IPS-NIHi7 (cell line): ENCODE data around the gene C14orf132.

Experiments
- DNase-seq: peaks from one replicate; pipeline ENCODE4 v3.0.0; 2012; ENCODE audit warnings: mixed read lengths; ENCODE audit errors: extremely low spot score

The C14orf132 gene

DNA sequence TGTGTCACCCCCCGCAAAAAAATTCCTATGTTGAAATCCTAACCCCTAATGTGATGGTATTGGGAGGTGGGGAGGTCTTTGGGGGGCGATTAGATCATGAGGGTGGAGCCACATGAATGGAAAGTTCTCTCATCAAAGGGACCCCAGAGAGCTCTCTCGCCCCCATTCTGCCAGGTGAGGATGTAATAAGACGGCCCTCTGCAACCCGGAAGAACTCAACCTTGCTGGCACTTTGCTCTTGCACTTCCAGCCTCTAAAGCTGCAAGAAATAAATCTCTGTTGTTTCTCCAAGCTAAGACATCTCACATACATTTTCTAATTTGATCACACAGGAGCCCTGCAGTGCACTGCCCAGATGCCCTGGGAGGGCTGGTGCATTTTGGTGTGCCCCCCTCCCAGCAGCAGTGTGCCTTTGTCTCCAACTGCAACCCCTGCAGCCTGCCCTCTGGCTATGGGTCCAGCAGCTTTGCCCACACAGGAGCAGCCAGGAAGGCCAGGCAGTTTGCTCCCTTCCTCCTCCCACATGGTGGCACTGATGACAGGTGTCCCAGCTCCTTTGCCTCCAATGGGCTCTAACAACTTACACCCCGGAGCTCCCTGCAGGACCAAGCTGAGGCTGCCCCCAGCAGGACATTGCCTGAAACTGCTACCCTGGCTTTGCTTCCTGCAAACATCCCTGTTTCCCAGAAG, 59.3 kb downstream of the C14orf132 start:
- peak; percentile 87 for DNase-seq

DNA sequence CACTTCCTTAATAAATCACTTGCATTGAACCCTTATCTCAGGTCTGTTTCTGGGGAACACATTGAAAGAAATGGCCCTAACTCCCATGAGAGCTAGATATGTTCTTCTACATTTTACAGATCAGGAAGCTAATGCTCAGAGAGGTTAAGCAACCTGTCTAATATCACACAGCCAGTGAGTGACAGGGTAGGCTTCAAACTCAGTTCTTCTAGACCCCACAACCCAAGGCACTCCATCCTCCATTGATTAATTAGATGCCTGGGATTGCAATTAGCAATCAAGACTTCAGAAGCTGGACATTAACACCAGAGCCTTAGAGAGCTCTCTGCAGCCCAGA, 59.8 kb downstream of the C14orf132 start:
- DNase-seq, result no peak

DNA sequence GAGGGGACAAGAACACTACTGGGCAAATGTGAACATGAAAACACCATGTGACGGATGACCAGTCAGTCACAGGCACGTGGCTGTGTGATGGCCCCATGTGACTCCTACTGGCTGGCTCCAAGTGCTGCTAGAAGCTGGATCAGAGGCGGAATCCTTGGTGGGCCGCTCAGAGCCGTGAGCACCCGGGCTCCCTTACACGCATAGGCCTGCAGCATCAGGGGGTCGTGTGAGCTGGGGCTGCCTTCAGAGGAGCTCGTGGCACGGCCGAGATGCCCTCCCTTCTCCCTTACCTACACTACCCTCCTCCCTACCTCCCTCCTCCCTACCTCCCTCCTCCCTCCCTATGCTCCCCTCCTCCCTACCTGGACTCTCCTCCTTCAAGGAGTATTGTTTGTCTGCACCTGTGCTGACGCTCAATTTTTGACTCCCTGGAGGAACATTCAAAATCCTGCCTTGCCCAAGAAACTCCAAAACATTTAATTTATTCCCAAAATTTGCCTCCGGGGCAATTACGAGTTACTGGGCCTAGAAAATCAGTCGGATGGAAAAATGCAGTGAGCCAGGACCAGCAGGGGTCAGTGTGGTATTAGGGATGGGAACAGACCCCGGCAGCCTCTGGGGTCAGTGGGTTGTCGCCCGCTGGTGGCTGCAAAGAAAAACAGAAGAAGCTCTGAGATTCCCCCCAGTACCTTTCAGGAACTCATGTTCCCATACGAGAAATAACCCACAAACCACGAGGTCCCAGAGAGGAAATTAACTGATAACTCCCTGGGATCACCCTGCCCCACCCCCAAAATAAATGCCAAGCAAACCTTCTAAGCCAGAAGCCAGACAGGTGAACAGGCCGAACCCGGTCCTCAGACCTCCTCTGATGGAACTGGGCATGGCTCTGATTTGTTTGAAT, 61.3 kb downstream of the C14orf132 start:
- peak; percentile 90 for DNase-seq

DNA sequence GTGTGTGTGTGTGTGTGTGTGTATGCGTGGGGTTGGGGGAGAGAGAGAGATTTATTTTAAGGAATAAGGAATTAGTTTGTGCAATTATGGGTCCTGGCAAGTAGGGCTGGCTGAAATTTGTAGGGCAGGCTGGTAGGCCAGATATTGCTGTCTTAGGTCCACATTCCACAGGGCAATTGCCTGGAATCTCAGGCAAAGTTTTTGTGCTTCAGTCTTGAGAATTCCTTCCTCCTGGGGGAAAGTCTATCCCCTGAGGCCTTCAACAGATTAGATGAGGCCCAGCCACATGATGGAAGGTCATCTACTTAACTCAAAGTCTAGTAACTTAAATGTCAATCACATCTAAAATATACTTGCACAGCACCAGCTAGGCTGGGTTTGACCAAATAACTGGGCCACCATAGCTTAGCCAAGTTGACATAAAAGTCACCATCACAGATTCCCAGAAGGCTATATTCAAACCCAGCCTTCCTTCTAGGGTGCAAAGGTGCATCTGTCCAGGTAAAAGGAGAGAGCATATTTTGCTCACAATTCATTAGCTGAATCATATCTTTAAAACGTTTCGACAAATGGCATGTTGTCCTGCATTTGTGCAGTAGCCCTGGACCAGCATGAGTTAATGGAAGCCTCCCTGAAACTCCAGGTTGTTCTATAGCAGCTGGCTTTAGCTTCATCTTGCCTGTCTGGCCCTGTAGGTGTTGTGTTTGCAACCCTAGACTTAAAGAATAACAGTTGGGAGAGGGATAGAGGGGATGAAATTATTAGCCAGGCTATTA, 63.1 kb downstream of the C14orf132 start:
- DNase-seq, result no peak

DNA sequence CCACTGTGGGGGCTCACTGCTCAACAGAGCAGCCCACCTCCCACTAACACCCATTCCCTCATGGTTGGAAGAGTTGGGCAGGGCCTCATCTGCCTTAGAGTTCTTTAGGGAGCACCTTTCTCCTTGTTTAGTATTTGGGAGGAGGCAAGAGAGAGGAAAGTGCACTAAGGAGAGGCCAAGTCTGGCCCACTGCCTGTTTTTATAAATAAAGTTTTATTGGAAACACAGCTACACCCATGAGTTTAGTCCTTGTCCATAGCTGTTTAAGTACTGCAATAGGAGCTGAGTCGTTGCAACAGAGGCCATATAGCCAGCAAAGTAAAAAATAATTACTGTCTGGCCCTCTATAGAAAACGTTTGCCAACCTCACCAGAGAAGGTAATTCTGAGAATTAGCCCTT, 63.9 kb downstream of the C14orf132 start:
- DNase-seq, result no peak

DNA sequence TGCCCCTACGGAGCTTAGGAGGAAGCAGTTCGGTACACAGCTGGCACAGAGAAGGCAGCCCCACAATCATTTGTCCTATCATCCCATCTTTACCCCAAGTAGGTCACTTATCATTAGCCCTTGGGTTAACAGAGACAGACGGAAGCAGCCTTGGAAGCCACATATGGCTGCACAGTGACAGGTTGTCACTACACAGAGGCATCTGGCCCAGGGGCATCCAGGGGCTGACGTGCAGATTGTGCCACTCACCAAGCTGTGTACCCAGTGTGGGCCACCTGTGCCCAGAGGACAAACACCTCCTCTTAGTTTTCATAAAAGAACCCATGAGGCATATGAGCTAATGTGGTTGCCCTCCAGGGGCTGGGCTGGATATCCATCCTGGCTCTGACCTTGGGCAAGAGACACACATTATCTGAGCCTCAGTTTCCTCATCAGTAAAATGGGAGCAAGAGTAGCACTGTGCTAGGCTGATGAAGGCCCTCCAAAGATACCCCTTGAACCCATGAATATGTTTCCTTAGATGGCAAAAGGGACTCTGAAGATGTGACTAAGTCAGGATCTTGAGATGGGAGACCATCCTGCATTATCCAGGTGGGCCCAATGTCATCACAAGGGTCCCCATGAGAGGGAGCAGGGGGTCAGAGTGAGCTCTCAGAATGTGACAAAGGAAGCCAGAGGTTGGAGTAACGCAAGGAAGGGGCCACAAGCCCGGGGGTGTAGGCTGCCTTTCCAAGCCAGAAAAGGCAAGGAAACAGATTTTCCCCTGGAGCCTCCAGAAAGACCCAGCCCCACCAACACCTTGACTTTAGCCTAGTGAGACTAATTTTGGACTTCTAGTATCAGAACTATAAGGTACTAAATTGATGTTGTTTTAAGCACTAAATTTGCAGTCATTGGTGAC, 64.6 kb downstream of the C14orf132 start:
- DNase-seq, result no peak

DNA sequence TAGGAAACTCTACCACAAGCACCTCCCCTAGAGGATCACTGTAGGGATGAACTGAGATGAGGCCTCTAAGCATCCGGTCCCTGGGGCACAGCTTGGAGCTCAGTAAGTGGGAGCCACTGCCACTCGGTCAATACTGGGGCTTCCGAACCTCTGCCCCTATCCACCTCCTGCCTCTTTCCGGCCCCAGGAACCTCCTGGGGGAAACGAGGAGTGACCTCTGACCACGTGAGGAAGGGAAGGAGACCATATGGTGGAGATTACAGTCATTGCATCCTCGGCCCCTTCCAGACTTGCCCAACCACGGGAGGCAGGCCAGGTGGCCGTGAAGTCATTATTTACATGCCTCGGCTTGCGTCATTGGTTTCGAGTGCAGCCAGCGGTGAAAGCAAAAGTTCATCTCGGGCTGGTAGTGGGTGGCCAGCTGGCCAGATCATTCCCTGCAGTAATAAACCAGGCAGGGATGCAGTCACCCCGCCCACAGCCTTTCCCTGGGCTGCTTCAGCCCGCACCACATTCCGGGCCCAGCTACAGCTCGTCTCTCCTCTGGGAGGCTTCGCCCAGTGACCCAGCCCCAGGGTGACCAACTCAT, 65.4 kb downstream of the C14orf132 start:
- no peak for DNase-seq

DNA sequence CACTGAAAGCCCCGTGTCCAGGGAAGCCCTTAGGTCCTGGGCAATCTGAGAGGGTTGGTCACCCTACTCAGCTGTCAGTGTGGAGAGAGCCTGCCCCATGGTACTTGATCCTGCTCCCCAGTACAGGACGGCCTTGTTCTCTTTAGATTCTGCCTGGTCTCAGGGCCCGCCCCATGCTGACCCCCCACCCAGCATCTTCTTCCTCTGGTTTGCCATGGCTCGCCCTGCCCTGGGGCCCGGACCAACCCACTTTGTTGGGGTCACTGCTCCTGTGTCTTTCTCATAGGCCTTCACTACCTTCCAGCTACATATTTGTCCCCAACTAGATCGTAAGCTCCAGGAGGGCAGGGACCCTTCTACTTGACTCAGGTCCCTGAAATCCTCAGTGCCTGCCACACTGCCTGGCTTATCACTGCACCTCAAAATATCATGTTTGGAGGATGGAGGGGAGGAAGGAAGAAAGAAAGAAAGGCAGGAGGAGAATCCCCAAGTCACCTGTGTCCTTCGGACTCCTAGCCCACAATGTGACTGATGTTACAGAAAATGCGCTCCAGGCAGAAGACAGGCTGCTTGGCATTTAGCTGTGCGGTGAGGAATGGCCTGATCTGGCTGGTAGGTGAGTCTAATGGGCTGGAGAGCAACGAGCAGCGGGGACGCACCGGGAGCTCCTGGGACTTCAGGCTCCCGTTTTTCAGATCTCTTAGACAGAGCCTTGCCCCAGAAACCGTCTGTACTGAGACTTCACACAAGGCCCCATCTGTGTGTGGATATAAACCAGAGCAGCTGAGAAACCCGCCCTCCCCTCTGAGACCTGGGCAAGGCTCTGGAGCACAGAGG, 66.1 kb downstream of the C14orf132 start:
- no peak for DNase-seq

DNA sequence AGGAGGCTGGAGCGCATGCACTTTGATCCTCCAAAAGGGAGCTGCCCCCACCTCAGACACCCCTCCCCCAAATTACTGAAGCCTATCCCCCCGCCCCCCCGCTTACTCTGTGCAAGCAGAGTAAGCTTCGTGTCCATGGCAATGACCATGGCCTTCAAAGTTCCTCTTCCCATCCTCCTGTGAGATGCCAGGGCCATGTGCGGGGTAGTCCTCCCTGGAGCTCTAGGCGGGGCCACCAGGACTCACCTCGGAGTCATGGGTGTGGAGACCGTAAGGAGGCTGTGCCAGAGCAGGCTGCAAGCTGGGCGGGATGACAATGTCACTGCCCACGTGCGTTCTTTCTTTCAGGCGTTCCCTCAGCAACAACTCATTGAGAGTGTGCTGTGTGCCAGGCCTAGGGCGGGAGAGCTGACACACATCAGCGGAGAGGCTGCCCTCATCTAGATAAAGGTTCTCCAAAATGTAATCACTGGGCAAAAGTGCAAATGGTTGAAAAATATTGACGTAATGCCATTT, 66.8 kb downstream of the C14orf132 start:
- no peak for DNase-seq

DNA sequence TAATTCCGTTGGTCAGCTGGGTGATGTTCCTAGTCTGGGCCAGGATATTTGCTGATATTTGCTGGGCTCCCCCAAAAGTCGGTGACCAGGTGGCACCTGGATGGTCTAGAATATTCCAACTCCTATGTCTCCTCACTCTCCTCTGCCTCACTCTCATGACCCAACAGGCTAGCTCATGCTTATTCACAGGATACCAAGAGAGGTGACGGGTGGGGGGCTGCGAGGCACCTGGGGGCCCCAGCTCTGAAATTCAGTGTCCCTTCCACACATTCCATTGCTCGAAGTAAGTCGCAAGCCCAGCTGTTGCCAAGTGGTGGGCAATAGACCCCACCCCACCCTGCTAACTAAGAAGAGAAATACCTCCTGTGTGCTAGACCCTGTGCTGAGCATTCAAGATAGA, 67.7 kb downstream of the C14orf132 start:
- DNase-seq, result no peak

DNA sequence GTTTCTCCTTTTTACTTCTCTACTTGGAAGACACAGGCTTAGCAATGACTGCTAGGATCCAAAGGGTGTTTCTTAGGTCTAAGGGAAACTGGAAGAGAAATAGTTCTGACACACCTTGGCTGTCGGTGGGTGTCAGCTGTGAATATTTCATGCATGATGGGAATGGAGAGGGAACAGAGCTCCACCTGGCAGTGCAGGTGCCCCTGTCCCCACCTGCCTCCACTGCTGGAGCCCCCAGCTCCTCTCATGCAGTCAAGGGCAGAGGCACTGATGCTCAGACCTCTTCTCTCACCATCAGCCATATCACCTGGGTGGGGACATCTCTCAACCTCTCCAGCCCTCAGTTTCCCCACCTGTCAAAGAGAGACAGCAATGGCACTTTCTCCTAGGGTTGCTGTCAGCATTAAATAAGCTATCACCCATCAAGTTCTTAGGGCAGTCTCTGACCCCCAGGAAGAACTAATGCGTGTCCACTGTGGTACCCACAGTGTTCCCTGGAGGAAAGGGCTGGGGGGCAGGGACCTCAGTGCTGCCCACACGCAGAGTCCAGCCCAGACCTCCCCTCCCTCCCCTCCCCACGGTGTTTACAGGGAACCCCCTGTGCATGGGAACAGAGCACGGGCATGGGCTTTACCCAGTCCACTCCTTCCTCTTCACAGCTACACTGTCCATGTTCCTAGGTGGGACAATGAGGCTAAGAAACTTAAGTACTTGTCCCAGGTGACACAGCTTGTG, 69.1 kb downstream of the C14orf132 start:
- DNase-seq, result no peak

DNA sequence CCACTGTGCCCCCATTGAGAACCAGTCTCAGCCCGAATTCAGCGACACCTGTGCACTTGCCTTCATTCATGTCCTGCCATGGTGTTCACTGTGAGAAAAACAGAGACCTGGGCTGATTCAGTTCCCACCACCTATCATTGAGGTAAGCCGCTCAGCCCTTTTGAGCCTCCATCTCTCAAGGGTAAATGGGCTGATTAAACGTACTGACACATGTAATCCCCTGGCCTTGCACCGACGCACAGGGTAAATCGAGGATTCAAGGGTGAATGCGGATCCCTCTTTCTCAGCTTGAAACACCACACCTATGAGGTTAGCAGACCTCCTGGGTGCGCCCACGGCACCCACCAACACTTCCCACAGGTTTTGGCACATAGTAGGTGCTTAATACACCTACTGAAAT, 69.7 kb downstream of the C14orf132 start:
- no peak for DNase-seq

DNA sequence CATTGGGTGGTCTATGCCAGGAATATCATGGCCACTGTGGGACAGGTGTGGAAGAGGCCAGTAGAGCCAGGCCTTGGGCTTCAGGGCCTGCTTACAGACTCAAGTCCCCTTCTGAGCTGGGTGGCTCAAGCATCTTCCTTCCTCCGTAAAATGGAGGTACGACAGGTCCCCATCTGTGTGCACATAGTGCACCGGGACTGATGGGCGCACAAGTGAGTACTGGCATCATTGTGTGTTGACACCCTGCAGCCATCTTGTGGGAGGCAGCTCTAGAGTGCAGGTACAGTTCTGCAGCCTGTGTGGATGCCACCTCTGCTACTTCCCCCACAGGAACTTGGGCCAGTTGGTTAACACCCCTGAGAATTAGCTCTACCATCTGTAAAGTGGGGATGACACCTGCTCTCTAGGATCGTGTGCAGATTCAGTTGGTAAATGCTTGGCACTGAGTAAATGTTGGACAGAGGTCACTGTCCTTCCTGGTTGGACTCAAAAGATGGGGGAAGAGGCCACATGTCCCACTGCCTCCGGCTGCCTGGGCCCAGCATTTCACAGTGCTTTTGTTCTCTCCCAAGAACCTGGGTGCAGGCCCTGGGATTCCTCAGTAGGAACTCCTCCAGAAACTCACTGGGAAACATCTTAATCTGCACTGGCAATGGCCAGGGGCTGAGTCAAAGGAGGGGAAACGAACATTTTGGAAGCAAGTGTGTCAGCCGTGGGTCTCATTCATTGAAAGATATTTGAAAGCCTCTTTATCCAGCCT, 70.6 kb downstream of the C14orf132 start:
- DNase-seq, result no peak

DNA sequence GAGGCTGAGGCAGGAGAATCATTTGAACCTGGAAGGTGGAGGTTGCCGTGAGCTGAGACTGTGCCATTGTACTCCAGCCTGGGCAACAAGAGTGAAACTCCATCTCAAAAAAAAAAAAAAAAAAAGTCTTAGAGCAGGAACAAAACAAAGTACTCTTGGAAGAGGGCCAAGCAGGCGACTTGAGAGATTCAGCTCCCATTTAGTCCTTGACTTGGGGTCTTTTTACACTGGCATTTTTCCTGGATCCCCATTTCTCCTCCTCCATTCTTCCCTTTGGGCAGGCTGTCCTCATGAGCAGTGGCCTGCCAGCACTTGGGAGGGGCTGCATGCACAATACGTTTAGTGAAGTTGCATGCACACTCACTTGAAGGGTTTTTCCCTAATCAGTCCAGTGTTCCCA, 72.9 kb downstream of the C14orf132 start:
- no peak for DNase-seq

DNA sequence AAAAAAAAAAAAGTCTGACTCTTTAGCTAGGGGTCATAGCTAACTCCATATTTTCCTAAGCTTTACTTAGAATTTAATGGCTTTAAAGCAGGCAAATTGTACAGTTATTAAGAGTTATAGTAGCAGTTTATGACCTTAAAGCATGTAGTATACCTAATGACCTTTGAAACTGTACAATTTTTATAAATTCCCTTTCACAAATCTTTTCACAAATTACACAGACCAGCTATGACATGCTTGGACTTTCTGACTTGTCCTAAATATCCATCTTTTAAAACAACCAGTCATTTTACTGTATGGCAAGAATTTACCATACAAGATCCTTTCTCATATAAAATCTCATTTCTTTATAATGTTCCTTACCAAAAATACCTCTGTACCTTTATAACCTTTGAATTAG, 74.8 kb downstream of the C14orf132 start:
- DNase-seq, result no peak

DNA sequence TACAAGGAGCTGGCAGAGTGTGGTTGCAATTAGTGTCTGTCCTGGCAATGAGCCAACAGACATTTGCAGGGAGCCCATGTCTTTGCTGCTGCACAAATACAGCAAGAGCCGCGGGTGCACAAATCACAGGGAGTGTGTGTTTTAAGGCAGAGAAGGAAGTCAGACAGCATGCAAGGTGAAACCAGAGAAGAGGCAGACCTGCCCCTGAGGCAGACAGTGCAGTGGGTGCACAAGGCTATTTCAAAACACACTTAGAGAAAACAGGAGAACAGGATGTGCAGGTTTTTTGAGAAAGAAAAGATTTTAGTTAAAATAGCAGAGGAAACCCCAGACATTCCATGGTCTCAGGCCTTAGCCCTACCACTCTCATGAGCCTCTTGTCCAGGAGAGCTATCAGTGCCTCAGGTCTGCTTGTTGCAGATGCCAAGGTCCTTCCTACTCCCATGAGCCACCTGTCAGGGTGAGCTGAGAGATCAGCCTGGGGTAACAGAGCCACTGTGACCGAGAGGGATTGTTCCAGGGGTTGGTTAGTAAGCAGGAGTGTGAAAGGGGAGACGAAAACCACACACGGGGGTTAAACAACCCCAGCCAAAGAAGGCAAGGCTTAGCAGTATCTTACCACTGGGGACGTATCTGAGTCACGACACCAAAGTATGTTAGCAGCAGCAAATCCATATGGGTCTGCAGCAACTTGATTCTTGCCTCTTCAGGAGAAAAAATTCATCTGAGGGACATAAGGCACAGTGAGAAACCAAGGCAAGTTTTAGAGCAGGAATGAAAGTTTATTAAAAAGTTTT, 78.1 kb downstream of the C14orf132 start:
- DNase-seq, result no peak

DNA sequence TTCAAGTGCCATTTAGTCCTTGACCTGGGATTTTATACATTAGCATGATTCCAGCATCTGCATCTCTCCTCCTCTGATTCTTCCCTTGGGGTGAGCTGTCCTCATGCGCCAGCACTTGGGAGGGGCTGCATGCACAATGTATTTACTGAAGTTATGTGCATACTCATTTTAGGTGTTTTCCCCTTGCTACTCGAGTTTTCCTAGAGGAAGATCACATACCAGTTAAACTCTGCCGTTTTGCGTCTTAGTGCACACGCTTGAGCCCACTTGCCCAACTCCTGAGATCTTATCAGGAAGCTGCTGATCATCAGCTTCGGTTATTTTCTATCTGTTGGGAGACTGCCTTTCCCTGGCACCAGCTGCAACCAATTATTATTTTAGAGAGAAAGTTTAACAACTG, 78.8 kb downstream of the C14orf132 start:
- DNase-seq, result no peak

DNA sequence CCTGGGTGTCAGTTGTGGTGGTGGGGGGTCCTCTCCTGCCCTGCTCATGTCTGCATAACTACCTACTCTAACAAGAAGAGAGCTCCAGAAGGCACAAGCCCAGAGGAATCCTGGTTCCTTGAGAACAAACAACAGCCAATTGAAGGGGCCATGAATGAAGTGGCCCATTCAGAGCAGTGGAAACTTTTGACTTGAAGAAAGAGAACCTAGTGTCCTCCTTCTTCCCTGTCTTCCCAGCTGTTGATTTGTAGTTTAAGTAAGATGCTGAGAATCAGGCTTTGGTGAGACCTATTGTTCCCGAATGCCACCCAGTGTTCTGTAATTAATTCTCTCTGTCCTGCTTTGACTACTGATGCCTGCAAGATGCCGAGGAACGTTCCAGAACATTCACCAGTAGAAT, 79.2 kb downstream of the C14orf132 start:
- no peak for DNase-seq
